HG03378 (cell line): ENCODE measurements around the gene UGT1A10.

Experiments used
- ATAC-seq: cut with Tn5 transposase; IDR thresholded peaks from one replicate; pipeline ENCODE4 v1.9.1; 2021; ENCODE audit warnings: mild to moderate bottlenecking, moderate library complexity; ENCODE audit not compliant: unreplicated experiment

Gene UGT1A10

DNA sequence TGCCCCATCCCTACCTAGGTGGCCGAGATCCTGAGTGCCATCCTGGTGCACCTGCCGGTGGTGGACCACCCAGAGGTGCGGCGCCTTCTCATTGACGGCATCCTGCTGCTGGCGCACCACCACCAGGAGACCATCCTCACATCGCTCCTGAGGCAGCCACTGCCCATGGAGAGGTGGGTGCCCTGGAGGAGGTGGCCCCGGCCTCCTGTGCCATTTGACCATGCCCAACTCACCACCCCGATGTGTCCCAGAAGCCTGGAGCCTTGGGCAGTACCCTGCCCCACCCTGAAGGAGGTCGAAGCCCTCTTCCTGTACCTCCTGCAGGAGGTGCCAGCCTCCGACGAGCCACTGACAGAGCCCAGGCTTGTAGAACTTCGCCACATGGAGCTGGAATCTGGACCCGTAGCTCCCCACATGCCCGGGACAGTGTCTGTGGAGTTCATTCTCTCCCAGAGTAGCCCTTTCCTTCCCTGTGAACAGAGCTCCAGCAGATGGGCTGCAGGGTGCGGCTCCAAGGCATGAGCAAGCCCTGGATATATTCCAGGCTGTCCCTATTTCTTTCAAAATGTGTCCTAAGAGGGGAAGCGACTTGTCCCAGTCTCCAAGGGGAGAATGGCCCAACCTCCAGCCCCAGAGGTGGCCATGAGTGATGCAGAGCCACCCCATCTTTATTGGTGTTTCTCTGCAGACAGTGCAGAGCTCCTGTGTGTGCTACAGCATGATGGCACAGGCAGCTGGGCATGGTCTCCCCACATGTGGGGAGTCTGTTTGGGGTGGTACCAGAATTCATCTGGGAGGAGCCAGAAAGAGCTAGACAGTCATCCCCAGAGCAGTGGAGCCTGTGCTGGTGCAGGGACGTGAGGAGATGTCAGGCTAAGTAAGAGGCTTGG, 183.9 kb downstream of the UGT1A10 start:
- ATAC-seq = no peak

DNA sequence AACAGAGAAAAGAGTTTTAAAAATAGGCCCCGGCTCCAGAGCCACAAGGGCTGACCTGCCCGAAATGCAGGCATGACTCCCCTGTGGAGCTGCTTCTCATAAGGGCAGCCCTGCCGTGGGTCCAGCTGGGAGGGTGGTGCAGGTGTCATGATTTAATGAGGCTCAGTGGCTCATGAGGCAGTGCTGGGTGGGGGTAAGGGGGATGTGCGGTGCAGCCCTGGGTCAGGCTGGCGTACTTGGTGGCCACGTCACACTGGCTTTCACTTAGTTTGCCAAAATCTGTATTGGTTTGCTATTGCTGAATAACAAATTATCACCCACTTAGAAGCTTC, 184.5 kb downstream of the UGT1A10 start:
- no peak for ATAC-seq

DNA sequence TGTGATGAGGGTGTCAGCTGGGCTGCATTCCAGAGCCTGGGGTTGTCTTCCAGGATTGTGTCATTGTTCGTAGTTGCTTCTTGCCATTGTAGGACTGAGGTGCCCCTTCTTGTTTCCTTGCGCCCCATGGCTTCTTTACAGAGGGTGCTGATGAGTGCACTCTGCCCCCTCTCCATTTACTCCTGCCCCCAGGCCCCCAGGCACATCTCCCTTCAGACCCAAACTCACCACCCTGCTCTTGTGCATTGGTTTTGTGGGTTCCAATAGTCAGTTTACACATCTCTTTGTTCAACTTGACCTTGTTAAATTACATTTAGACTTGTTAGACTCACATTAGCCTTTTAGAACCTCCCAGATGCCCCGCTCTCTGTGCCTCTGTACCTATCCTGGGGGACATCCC, 184.9 kb downstream of the UGT1A10 start:
- no peak for ATAC-seq

DNA sequence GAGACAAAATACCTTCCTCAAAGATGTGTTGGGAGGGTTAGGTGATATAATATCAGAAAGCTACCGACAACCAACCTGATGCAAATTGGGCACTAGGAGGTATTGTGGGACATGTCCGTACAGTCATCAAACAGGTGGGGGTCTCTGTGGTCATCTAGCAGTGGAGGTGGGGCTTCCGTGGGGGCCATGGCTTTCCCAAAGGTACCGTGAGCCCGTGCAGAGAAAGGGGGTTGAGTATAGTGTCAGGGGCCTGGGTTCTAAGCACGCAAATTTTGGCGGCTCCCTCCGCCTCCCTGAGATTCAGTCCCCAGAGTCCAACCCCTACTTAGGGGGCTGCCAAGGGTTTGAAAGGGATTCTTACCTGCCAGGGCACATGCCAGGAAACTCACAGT, 185.5 kb downstream of the UGT1A10 start:
- ATAC-seq = no peak

DNA sequence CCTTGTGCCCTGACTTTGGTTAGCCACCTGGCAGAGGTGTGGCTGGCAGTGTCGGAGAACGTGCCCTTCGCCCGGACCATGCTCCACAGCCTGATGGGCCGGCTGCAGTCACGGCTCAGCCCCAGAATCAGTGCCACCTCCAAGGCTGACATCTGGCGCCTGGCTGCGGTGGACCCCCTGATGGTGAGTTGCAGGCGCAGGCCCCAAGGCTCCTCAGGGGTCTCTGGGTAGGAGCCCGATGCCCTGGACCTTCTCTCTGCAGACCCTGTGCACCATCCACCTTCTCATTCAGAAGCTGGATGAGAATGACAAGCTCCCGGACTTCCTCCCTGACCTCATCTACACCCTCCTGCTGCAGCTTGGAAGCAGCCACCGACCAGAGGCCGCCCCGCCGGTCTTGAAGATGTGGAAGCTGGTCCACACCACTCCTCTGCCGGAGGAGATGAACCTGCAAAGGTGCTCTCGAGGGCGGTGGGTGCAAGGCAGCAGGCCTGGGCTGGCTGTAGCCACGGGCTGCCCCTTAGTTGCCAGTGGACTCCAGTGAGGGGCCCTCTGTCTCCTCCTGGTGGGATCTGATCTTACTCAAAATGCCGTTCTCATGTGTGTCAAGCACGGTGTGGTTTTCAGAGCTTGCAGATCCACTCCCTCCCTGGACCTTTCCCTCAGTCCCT, 186.0 kb downstream of the UGT1A10 start:
- no peak for ATAC-seq
